ENCODE data around the gene BRSK2.
"Not testable (repeated sequence)": the region's sequence is repeated elsewhere in the genome, so short reads cannot be mapped to it uniquely, and the experiment has no call there.

Gene BRSK2

DNA sequence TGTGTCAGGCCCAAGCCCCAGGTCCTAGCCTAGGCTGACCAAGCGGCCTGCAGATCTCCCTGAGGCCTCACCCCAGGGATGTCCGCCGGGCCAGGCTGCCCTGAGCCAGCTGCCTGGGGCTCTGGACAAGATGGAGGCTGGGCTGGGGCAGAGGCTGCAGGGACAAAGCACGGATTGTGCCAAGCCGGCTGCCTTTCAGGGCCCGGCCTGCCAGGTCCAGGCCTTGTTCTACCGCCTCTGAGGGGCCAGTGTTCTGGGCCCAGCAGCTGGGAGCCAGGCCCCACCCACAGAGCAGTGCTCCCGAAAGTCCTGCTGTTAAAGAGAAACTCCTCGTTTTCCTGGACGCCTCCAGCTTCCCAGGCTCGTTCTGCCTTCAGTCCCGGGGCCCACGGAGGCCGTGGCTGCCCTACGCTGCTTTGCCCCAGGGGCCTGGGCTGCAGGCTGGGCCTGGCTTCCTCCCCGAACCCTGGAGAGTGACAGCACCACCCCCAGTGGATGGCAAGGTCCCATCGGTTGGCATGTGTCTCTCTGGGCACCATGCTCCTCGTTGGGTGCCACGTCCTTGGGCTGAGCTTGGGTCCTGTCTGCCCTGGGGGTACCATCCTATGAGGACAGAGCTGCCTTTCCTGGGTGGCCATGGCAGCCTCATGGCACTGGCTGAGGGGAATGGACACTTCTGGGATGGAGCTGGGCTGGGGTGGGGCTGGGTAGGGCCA is 7.6 kb downstream of the BRSK2 start:
- no peak for DNase-seq

DNA sequence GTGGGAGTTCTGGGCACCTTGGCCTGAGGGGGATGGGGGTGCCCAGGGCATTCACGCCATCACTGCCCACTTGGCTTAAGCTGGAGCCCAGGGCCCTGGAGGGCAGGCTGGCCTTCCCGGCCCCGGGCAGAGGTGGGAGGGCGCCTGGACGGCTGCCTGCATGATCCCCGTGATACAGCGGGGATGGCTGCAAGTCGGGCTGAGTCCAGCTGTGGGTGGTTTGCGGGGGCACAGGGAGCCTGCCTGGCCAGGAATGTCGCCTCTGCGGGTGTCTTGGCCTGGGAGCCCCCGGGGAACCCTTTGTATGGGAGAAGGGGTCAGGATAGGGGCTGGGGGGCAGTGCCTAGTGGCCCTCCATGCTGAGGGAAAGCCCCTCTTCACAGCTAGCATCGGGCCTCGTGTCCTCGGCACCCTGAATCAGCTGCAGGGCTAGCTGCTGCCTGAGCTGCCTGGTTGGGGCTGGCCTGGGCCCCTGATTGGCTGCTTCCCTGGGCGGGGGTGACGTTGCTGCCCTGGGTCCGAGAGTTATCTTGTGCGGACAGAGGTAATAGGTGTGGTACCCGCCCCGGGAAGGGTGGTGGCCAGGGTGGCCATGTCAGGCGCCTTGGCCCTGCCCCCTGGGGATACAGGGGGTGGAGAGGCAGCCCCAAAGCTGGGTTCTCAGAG is 8.3 kb downstream of the BRSK2 start:
- no peak for DNase-seq

GRCh38 chr11:1398528-1399235 is 8.9 kb downstream of the BRSK2 start:
- DNase-seq = no peak

DNA sequence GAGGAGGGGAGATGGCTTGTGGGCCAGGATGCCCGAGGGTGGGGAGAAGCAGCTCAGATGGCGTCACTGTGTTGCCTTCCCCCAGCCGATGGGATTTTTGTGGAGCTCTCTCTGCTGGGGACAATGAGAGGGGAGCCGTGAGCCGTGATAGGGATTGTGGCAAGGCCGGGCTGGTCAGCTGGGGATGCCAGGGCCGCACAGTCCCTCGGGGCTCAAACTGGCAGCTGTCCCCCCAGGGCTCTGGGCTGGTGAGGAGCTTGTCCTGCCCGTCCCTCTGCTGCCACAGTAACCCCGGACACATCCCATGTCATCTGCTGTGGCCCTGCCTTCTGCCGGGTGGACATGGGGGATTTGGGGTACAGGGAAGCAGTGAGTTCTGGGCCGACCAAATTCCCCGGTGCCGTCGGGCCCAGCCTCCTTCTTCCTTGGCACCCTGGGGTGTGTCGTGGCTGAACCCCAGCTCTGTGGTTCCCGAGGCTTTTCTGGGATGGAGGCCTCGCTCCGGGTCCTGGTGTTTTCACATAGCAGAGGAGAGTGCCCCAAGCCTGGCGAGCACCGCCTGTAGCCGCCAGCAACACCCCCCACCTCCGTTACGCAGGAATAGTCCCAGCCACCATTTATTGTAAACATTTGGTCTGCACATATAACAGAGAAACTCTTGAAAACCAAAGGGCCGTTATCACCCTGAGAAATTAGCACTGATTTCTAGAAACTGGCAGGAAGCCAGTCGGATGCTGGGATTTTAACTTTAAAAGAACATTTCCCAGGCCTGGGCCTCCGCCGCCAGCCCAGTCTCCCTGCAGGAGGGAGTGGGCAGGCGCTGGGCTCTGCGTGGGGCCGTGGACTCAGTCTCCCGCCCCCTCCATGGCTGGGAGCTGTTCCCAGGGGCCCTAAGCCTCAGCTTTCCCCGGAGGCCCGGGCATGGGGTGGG is 9.9 kb downstream of the BRSK2 start:
- DNase-seq = no peak

DNA sequence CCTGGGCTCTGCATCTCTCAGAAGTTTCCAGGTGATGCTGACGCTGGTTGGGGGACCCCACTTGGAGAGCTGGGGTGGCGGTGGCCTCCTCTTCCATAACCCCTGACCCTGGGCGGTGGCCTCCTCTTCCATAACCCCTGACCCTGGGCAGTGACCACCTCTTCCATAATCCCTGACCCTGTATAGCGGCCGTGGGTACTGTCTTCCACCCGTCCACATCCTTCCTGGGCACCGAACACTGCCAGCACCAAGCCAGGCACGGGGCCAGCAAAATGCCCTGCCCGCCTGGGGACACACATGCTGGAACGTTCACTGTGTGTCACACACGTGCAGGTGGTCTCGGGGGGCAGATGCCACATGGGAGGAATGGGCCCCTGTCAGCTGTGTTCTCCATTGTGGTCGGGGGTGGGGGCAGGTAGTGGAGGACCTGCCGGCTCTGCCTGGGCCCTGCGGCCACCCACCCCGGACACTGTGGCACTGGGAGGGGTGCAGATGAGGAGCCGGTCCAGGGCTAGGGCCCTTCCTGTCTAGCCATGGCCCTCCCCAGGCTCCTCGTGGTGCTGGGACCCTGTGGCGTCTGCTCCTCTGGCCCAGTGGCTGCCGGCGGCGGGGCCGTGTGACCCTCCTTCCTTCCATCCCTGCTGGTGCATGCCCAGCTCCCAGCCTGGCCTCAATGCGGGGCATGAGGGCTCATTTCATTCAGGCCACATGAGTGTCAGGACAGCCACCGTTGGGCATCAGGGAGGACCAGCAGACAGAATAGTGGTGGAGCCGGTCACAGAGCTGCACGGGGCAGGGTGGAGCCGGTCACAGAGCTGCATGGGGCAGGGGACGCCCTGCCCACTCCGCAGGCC is 10.8 kb downstream of the BRSK2 start:
- no peak for DNase-seq

- no peak for DNase-seq
Measured at GRCh38 chr11:1401171-1401445, 11.4 kb downstream of the BRSK2 start.

DNA sequence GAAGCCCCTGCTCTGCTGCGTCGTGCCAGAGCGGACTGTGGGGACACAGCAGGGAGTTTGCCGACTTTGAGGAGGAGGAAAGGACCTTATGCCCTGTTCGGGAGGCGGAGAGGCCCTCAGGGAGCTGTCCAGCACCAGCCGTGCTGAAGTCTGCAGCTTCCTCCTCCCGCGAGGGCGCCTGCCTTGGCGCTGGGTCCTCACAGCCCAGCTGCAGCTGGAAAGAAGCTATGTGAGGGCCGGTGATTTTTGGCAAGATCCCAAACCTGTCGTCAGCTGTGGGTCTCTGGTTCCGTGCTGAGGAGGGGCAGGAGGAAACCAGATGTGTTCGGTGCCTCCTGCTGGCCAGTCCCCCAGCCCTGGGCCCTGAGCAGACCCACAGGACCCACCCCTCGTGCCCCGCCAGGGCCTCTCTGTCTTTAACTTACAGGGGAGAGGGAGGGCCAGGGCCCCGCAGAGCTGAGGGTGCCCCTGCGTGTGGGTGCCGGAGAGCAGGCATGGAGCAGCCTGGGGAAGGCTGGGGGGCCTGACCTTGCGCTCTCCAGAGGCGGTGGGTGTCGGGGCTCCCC is 12.0 kb downstream of the BRSK2 start:
- DNase-seq = peak; percentile 27

DNA sequence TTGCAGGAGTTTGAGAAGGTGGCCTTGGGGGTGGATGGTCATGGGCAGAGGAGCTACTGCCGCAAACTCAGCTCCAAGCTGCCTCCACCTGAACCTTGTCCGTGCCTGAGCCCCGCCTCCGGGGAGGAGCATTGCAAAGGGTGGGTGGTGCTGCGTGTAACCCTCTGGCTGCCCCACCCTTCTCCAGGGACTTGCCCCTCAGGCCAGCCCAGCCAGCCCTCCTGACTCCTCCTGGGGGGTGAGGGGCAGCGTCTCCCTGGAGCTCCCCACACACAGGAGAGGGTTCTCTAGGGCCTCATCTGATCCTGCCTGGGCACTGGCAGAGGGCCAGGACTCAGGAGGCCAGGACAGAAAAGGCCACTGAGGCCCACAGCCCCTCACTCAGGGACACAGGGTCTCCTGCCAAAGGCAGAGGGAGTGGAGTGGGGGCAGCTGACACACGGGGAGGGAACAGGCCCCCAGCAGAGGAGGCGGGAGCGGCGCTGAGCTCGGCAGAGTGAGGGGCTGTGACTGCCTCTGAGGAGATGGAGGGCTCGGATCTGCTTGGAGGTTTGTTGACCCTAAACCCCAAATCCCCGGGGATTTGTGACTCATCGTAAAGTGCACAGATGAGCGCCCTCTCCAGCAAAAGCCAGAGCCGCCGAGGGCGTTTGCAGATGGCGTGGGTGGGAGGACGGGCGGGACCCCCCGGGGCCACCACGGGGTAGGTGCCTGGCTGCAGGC is 12.8 kb downstream of the BRSK2 start:
- no peak for DNase-seq

- DNase-seq = no peak
Measured at GRCh38 chr11:1403078-1403620, 13.4 kb downstream of the BRSK2 start.

DNA sequence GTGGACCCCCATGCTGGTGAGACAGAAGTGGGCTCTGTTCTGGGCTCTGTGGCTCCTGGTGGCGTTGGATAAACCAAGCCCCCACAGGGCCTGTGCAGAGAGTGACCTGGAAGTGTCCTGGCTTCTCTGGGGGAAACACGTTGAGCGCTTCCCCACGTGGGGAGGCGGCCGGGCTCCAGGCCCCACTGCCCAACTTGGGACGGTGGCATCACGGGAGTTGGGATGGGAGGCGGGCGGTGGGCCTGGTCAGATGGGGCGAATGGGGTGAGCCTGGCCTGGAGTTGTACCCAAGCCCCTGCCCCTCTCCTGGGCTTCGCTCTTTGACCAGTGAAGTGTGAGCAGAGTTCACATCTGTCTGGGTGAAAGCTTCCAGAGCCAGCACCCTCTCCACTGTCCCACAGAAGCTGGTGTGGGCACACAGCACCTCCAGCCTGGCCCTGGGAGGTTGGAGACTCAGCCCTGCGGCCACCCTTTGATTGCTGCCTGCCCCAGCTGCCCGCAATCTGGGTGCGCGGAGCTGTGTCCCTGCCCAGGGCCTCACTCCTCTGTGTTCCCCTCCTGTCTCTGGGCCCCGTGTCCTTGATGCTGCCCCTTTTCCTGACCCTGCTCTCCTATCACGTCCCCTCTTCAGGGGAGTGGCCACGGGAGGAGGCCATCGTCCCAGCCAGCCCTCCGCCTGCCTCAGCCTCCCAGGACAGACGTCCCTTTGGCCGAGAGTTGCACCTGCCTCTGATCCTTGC is 14.2 kb downstream of the BRSK2 start:
- DNase-seq = no peak

- DNase-seq = no peak
Measured at GRCh38 chr11:1404461-1405185, 14.9 kb downstream of the BRSK2 start.

DNA sequence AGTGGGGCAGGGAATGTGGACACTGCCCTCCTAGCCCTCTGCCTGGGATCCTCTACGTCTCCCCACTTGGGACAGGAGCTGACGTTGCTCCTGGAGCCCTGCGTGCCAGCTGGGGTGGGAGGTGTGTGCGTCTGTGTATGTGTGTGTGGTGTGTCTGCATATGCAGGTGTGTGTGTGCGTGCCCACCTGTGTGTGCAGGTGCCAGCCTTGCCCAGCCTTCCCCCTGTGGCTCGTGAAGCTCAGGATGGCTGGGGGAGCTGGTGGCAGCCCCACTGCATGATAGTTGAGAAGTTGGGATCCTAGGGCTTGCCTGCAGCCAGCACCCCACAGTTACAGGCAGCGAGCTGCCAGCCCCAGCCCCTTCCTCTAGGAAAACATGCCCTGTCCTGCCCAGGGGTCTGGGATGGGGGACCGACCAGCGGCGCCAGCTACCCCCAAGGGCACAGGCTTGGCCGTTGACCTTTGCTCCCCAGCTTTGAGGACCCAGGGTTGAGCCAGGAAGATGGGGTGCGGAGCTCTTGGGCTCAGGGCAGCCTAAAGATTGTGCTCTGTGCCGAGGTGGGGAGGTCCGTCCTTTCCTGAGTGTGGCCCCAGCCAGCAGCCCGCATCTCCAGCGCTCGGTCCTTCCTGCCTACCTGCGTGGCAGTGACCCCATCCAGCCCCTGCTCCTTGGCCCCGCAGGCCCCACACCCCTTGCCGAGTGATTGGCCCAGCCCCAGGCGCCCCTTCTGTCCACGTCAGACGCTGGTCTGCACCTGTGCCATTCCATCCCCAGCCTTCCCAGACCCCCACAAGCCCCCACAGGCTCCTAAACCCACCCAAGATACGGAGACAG is 15.7 kb downstream of the BRSK2 start:
- DNase-seq = no peak

DNA sequence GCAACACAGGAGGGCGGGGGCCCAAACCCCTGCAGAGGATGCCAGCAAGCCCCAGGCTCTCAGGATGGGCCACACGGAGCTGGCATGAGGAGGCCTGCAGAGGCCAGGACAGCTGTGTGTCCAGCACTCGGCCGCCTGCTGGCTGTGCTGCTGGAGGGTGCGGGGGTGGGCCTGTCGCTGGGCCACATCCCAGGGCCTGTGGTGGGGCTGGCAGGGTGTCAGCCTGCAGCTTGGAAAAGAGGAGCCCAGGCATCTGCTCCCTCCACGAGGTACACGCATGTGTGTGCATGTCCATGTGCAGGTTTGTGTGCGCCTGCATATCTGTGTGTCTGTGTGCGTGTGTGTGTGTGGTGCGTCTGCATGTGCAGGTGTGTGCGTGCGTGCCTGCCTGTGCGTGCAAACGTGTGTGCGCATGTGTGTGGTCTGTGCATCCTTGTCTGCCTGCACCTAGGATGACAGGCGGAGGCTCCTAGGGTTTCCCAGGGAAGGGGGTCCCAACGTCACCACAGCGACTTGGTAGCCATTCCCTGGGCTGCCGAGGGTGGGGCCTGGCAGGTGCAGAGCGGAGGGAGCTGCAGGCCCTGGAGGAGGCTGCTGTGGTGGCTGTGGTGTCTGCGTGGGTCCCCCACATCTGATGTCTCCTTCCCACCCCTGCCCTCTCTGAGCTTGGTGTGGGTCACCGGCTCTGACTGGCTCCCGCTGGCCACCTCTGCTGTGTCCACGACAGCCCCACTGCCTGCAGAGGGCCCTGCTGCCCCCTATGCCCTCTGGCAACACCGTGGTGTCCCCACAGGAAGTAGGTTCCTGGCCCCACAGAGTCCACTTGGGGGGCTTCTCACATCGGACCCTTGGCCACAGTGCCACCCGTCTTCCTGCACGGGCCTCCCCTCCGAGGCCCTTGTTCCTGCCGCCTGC is 17.1 kb downstream of the BRSK2 start:
- no peak for DNase-seq

GRCh38 chr11:1407668-1408067 is 17.9 kb downstream of the BRSK2 start:
- no peak for DNase-seq

DNA sequence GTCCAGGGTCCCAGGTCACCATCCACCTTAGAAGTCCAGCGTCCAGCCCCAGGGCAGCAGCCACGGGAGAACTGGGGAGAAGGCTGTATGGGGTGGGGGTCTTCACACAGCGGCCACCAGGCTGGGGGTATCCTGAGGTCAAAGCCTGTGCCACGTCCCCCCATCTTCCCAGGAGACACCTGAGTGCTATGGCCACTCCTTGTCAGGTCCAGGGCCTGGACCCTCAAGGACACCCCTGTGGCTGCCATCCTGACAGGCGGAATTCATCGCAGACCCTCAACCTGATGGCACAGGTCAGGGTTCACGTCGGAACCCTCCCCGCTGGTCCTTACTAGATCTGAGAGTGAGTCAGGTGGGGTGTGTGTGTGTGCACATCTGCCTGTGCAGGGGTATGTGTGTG is 18.6 kb downstream of the BRSK2 start:
- DNase-seq = no peak

DNA sequence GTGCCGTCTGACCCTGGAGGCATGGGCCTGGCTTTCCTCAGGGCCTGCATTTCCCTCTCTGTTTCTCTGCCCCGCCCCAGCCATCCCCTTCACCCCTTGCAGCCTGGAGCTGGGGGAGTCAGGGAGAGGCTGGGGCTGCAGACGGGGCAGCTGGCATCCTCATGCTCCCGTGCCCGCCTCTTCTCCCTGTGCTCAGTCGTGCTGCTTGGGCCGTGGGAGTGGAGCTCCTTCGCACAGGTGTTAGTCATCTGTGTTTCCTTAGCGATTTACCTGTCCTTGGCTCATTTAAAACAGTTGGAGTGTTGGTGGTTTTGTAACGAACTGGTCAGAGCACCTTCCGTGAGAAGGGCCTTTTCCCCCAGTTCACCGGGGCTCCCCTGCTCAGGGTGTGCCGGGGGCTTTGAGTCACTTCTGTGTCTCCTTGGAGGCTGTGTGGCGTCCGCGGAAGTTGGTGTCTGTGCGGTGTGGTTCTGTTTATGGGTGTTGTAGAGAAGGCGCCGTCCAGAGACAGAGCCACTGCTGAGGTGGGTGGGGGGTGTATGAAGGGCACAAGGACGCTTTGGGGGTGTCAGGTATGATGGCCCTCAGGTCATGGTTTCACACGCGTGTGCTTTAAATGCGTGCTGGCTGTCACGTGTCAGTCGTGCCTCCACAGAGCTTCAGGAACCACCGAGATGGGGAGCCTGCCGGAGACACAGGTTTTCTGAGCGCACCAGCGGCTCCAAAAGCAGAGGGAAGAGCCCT is 19.5 kb downstream of the BRSK2 start:
- DNase-seq = no peak

- DNase-seq = not testable (repeated sequence)
Measured at GRCh38 chr11:1409852-1410125, 20.1 kb downstream of the BRSK2 start.

All from effector CD4-positive, alpha-beta T cell (primary cell).